Liver (tissue), 9 donors: ENCODE results near the gene NGB. TPM values are rescaled to one million over a fixed set of nuclear protein-coding genes. Genes with fewer than 3 reads are reported as not detected.

ENCODE experiments used
- DNase-seq: peaks from one replicate; pipeline ENCODE4 v3.0.0-alpha.2; 2017; ENCODE audit warnings: low spot score
- H3K27ac ChIP-seq, 2 donors: one replicate each; pipeline ENCODE4 v1.7.0; 2013; ENCODE audit warnings: inconsistent platforms in 2 of 2, low read length in 2 of 2, control low read depth in 1 of 2, low read depth in 1 of 2, mild to moderate bottlenecking in 1 of 2
- H3K27me3 ChIP-seq, 4 donors: one replicate each; pipeline versions ENCODE4 v1.6.1 to v1.7.0; 2013; ENCODE audit warnings: low read length in 3 of 4, inconsistent platforms in 1 of 4, mild to moderate bottlenecking in 1 of 4, moderate library complexity in 1 of 4; ENCODE audit not compliant: control insufficient read depth in 4 of 4, insufficient read depth in 4 of 4
- H3K36me3 ChIP-seq, 4 donors: one replicate each; pipeline versions ENCODE4 v1.6.1 to v1.7.0; 2013; ENCODE audit warnings: low read length in 3 of 4, mild to moderate bottlenecking in 3 of 4, low read depth in 1 of 4, moderate library complexity in 1 of 4; ENCODE audit not compliant: control insufficient read depth in 4 of 4, insufficient read depth in 3 of 4
- H3K4me1 ChIP-seq, 4 donors: one replicate each; pipeline versions ENCODE4 v1.6.1 to v1.7.0; 2013; ENCODE audit warnings: low read length in 3 of 4, mild to moderate bottlenecking in 3 of 4, moderate library complexity in 1 of 4; ENCODE audit not compliant: control insufficient read depth in 4 of 4, insufficient read depth in 4 of 4
- H3K4me3 ChIP-seq, 3 donors: one replicate each; pipeline versions ENCODE4 v1.6.1 to v1.7.0; 2013; ENCODE audit warnings: low read length in 3 of 3, control low read depth in 1 of 3, low read depth in 1 of 3, mild to moderate bottlenecking in 1 of 3
- H3K9ac ChIP-seq, 2 donors: one replicate each; pipeline ENCODE4 v1.7.0; 2013; ENCODE audit warnings: low read length in 2 of 2, mild to moderate bottlenecking in 2 of 2, moderate library complexity in 2 of 2, control low read depth in 1 of 2, low read depth in 1 of 2
- H3K9me3 ChIP-seq, 4 donors: one replicate each; pipeline versions ENCODE4 v1.6.1 to v1.7.0; 2013; ENCODE audit warnings: low read length in 3 of 4; ENCODE audit not compliant: control insufficient read depth in 4 of 4
- ATF3 ChIP-seq: IDR thresholded peaks from 2 replicates; pipeline ENCODE4 v1.6.1; 2016; ENCODE audit warnings: antibody characterized with exemption
- CTCF ChIP-seq: fragments of 150-350 bp; IDR thresholded peaks from 2 replicates; pipeline ENCODE4 v1.5.1; 2017; ENCODE audit warnings: improper control_type of control experiment, low read depth, low read length; ENCODE audit not compliant: missing input control
- FOXA1 ChIP-seq: IDR thresholded peaks from 2 replicates; pipeline ENCODE4 v1.6.1; 2016; ENCODE audit warnings: antibody characterized with exemption
- FOXA2 ChIP-seq: IDR thresholded peaks from 2 replicates; pipeline ENCODE4 v1.6.1; 2016; ENCODE audit warnings: antibody characterized with exemption
- HNF4G ChIP-seq: IDR thresholded peaks from 2 replicates; pipeline ENCODE4 v1.6.1; 2016; ENCODE audit warnings: antibody characterized with exemption
- MAX ChIP-seq: IDR thresholded peaks from 2 replicates; pipeline ENCODE4 v1.6.1; 2016; ENCODE audit warnings: antibody characterized with exemption
- NR2F2 ChIP-seq: IDR thresholded peaks from 2 replicates; pipeline ENCODE4 v1.6.1; 2016; ENCODE audit warnings: antibody characterized with exemption
- RAD21 ChIP-seq, 2 donors: IDR thresholded peaks; 2 replicates each; pipeline ENCODE4 v1.6.1; 2016; ENCODE audit warnings: antibody characterized with exemption in 2 of 2, mild to moderate bottlenecking in 2 of 2
- REST ChIP-seq: IDR thresholded peaks from 2 replicates; pipeline ENCODE4 v1.6.1; 2016; ENCODE audit warnings: antibody characterized with exemption, mild to moderate bottlenecking
- RXRA ChIP-seq, 2 donors: IDR thresholded peaks; 2 replicates each; pipeline ENCODE4 v1.6.1; 2017 to 2018; ENCODE audit warnings: antibody characterized with exemption in 2 of 2, mild to moderate bottlenecking in 1 of 2
- SP1 ChIP-seq: IDR thresholded peaks from 2 replicates; pipeline ENCODE4 v1.6.1; 2018; ENCODE audit warnings: antibody characterized with exemption, mild to moderate bottlenecking
- TAF1 ChIP-seq: conservative IDR thresholded peaks from 2 replicates; pipeline ENCODE4 v1.6.1; 2016; ENCODE audit warnings: antibody characterized with exemption, mild to moderate bottlenecking
- YY1 ChIP-seq: IDR thresholded peaks from 2 replicates; pipeline ENCODE4 v1.6.1; 2016; ENCODE audit warnings: antibody characterized with exemption, mild to moderate bottlenecking
- ZBTB33 ChIP-seq: IDR thresholded peaks from 2 replicates; pipeline ENCODE4 v1.6.1; 2016; ENCODE audit warnings: antibody characterized with exemption
- WGBS: extraction: QIAGEN DNeasy Blood & Tissue Kit; methylation state at CpG from one replicate; pipeline ENCODE4 v1.1.7; 2013; 5-methylcytosine and 5-hydroxymethylcytosine counted together
- polyA plus RNA-seq, 2 donors: library from polyadenylated mRNA; stranded (reverse) in 1 of 2; unstranded in 1 of 2; fragments of 200-250 nt in 1 of 2; fragments of >200 nt in 1 of 2; fragmentation: Nextera tagmentation in 1 of 2; extraction: Ambion mirVana in 1 of 2; gene quantifications; one replicate each; pipeline versions ENCODE4 v1.2.1 to v1.2.3, GENCODE V29; 2013 to 2015
- total RNA-seq, 2 donors: library from RNA; depleted of rRNA; stranded (reverse); fragments of >200 nt; gene quantifications; one replicate each; pipeline ENCODE4 v1.2.3, GENCODE V29; 2014
- donor health status: healthy.
- donor health status: healthy.
- donor health status: healthy.
- donor health status: healthy.
- donor health status: healthy.

Gene NGB
- total and polyA plus RNA-seq, 4 donors, result not detected

- no peak overlapping the region for H3K27ac ChIP-seq
- DNase-seq, result no peak
- H3K9ac ChIP-seq, result no peak overlapping the region
- H3K36me3 ChIP-seq, result peaks cover 0 to 7% (median 1%) of the 10 kb centered on the region in 4 donors
- WGBS, result 80% methylated on average over 4 of the region's 4 CpGs
- no peaks in the 10 kb centered on the region for H3K27me3 ChIP-seq
- no peak overlapping the region for H3K4me3 ChIP-seq
- no peaks in the 10 kb centered on the region for H3K9me3 ChIP-seq
- H3K4me1 ChIP-seq, result no peaks in the 10 kb centered on the region
- TF ChIP-seq RXRA (IDR thresholded peaks at IDR 0.05), result no peak
- no peak for TF ChIP-seq NR2F2
- TF ChIP-seq FOXA2, result no peak
- no peak for TF ChIP-seq YY1
- TF ChIP-seq RAD21 (IDR thresholded peaks at IDR 0.05), result no peak
- no peak for TF ChIP-seq REST
- no peak for TF ChIP-seq SP1
- TF ChIP-seq ATF3, result no peak
- TF ChIP-seq CTCF, result no peak
- TF ChIP-seq TAF1, result no peak
- no peak for TF ChIP-seq MAX
These were observed 38.1 kb upstream of the NGB start for GRCh38 chr14:77309131-77309530.

- no peak for DNase-seq
- TF ChIP-seq RAD21 (IDR thresholded peaks at IDR 0.05), result no peak
- no peak for TF ChIP-seq FOXA1
- TF ChIP-seq HNF4G, result no peak
- no peak for TF ChIP-seq ZBTB33
- no peak for TF ChIP-seq ATF3
These were observed 36.0 kb upstream of the NGB start for GRCh38 chr14:77306851-77307496.

More at GRCh38 chr14:77306851-77307496, 36.0 kb upstream of the NGB start:
- Histone ChIP-seq H3K9ac (no peak overlapping the region), H3K9me3 (no peaks in the 10 kb centered on the region), H3K27ac (no peak overlapping the region), H3K4me1 (no peaks in the 10 kb centered on the region), H3K36me3 (peaks cover 0 to 7% (median 1%) of the 10 kb centered on the region in 4 donors), H3K27me3 (no peaks in the 10 kb centered on the region), H3K4me3 (no peak overlapping the region)
- 71% methylated on average over 3 of the region's 3 CpGs for WGBS
